ENCODE measurements around the gene PSME1. TPM values are rescaled to one million over a fixed set of nuclear protein-coding genes. Genes with fewer than 3 reads are reported as not detected.

Gene PSME1
- total and polyA plus RNA-seq, 2 of the 13 experiments (the other 11 are each of a cell fraction or from before 2014, with no cell fraction given) = 159 to 608 TPM

- TF ChIP-seq ZNF687 (CRISPR knock-in tag; IDR thresholded peaks at IDR 0.05) = peak; percentile 94
- TF ChIP-seq FOXP1 (IDR thresholded peaks at IDR 0.05) = no peak
- TF ChIP-seq FOXP1 (CRISPR knock-in tag; IDR thresholded peaks at IDR 0.05) = peak; percentile 56
- peak; percentile 39 for TF ChIP-seq LCORL (IDR thresholded peaks at IDR 0.05)
- TF ChIP-seq LCORL (CRISPR knock-in tag; IDR thresholded peaks at IDR 0.05) = no peak
- no peak for TF ChIP-seq ZNF646 (CRISPR knock-in tag; IDR thresholded peaks at IDR 0.05)
- peak; percentile 99 for TF ChIP-seq ETS1 (CRISPR knock-in tag; IDR thresholded peaks at IDR 0.05)
- peak; percentile 71; the same call in 1 of the 2 replicates for TF ChIP-seq MIXL1 (CRISPR knock-in tag; IDR thresholded peaks at IDR 0.05)
Observed at GRCh38 chr14:24093901-24094840, 41.8 kb upstream of the PSME1 start, which contains the start of gene PCK2 (continued).

Measured in HepG2 (cell line).